A673 (cell line): ENCODE data around the gene KCNMB1.

Experiments
- EZH2 ChIP-seq: fragments of 200-600 bp; sonication (generic); IDR thresholded peaks from 2 replicates; pipeline ENCODE4 v1.6.1; 2017; ENCODE audit warnings: borderline replicate concordance, low read depth, mild to moderate bottlenecking, mixed read lengths, antibody characterized with exemption, low read length; ENCODE audit not compliant: poor library complexity, severe bottlenecking
- TF ChIP-seq, protein P1 (sequence below): fragments of 300-800, 200-600 bp; sonication (generic); conservative IDR thresholded peaks from 2 replicates; pipeline ENCODE4 v1.5.1; 2017; ENCODE audit warnings: low read depth, mild to moderate bottlenecking, antibody characterized with exemption, low read length, moderate library complexity, mixed read lengths

- TF ChIP-seq, protein P1, sequence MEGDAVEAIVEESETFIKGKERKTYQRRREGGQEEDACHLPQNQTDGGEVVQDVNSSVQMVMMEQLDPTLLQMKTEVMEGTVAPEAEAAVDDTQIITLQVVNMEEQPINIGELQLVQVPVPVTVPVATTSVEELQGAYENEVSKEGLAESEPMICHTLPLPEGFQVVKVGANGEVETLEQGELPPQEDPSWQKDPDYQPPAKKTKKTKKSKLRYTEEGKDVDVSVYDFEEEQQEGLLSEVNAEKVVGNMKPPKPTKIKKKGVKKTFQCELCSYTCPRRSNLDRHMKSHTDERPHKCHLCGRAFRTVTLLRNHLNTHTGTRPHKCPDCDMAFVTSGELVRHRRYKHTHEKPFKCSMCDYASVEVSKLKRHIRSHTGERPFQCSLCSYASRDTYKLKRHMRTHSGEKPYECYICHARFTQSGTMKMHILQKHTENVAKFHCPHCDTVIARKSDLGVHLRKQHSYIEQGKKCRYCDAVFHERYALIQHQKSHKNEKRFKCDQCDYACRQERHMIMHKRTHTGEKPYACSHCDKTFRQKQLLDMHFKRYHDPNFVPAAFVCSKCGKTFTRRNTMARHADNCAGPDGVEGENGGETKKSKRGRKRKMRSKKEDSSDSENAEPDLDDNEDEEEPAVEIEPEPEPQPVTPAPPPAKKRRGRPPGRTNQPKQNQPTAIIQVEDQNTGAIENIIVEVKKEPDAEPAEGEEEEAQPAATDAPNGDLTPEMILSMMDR = no peak
- no peak for TF ChIP-seq EZH2
Measured at GRCh38 chr5:170333161-170333910, 55.8 kb downstream of the KCNMB1 start.
